ENCODE data around the gene THEMIS.
"Not testable (repeated sequence)": the region's sequence is repeated elsewhere in the genome, so short reads cannot be mapped to it uniquely, and the experiment has no call there.

THEMIS gene

DNA sequence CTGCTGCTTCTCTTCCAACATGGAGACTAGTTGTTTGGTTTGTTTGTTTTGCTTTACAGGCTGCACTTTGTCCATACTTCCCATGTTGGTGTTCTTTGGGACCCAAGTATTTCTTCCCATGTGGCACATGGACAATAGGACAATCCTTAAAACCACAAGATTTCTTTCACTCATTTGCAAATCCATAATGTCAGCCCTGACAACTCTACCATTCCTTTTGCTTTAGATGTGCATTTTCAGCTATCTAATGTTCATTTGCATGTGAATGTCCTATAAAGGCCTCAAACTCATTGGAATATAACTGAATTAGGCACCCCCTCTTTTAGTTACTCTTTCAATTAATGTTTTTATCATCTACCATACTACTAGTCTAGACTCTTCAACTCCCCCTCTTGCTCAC is 16.7 kb downstream of the THEMIS start:
- Histone ChIP-seq H3K27ac (replicated peaks) (no peak overlapping the region), H3K27me3 (ENCODE audit: insufficient read depth, poor library complexity, severe bottlenecking) (no peaks in the 10 kb centered on the region), H3K4me3 (replicated peaks; ENCODE audit: insufficient read depth, low read length) (no peak overlapping the region)
- DNase-seq (ENCODE audit: low read depth in 1 of 2, low spot score in 1 of 2), result no peak
- TF ChIP-seq POLR2AphosphoS5 (IDR thresholded peaks at IDR 0.05; ENCODE audit: low read depth) (no peak), SPI1 (IDR thresholded peaks at IDR 0.05; ENCODE audit: borderline replicate concordance, low read depth) (no peak), GABPA (IDR thresholded peaks at IDR 0.05; ENCODE audit: low read depth) (no peak), REST (IDR thresholded peaks at IDR 0.05; ENCODE audit: insufficient replicate concordance, low read depth) (no peak)
- TF ChIP-seq, protein P1, sequence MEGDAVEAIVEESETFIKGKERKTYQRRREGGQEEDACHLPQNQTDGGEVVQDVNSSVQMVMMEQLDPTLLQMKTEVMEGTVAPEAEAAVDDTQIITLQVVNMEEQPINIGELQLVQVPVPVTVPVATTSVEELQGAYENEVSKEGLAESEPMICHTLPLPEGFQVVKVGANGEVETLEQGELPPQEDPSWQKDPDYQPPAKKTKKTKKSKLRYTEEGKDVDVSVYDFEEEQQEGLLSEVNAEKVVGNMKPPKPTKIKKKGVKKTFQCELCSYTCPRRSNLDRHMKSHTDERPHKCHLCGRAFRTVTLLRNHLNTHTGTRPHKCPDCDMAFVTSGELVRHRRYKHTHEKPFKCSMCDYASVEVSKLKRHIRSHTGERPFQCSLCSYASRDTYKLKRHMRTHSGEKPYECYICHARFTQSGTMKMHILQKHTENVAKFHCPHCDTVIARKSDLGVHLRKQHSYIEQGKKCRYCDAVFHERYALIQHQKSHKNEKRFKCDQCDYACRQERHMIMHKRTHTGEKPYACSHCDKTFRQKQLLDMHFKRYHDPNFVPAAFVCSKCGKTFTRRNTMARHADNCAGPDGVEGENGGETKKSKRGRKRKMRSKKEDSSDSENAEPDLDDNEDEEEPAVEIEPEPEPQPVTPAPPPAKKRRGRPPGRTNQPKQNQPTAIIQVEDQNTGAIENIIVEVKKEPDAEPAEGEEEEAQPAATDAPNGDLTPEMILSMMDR (IDR thresholded peaks at IDR 0.05; ENCODE audit: insufficient read depth, low read length), result no peak

DNA sequence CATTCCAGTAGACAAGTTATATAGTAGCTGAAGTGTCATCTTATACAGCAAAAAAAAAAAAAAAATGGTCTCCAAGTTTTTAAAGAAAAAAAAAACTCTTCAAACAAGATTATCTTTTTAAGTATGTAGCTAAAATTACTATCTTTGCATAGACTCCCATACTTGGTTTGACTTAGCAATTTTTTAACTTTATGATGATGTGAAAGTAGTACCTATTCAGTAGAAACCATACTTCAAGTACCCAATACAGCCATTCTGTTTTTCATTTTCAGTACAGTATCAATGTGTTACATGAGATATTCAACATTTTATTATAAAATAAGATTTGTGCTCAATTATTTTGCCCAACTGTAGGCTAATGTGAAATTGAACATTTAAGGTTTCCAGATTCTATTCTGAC is 18.9 kb downstream of the THEMIS start:
- DNase-seq (ENCODE audit: low read depth in 1 of 2, low spot score in 1 of 2); H3K27ac ChIP-seq (replicated peaks); H3K4me3 ChIP-seq (replicated peaks; ENCODE audit: insufficient read depth, low read length); H3K27me3 ChIP-seq (ENCODE audit: insufficient read depth, poor library complexity, severe bottlenecking): not testable (repeated sequence)

DNA sequence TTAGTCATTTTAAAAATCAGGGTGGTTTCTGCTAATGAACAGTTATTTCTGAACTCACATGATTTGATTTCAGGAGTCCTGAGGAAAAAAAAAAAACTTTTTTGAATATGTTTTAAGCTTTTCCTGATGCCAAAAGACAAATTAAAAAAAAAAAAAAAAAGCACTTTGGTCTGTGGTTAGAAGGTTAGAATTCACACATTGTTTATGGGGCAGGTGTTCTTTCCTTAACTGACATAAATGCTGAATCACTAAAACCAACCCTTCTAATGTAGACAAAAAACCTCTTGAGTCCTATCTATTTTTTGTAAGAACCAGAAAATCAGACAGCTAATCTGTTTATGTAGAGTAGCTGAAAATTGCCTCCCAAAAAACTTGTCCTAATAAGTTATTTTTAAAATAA is 20.4 kb downstream of the THEMIS start:
- no peak for DNase-seq (ENCODE audit: low read depth in 1 of 2, low spot score in 1 of 2)
- TF ChIP-seq POLR2AphosphoS5 (IDR thresholded peaks at IDR 0.05; ENCODE audit: low read depth) (no peak), REST (IDR thresholded peaks at IDR 0.05; ENCODE audit: insufficient replicate concordance, low read depth) (no peak), GABPA (IDR thresholded peaks at IDR 0.05; ENCODE audit: low read depth) (no peak), SPI1 (IDR thresholded peaks at IDR 0.05; ENCODE audit: borderline replicate concordance, low read depth) (no peak)
- TF ChIP-seq, protein P1 (IDR thresholded peaks at IDR 0.05; ENCODE audit: insufficient read depth, low read length), result no peak
- no peak overlapping the region for H3K27ac ChIP-seq (replicated peaks)
- peaks cover 4% of the 10 kb centered on the region for H3K27me3 ChIP-seq (ENCODE audit: insufficient read depth, poor library complexity, severe bottlenecking)
- no peak overlapping the region for H3K4me3 ChIP-seq (replicated peaks; ENCODE audit: insufficient read depth, low read length)

- H3K4me3 ChIP-seq (replicated peaks; ENCODE audit: insufficient read depth, low read length), result no peak overlapping the region
- H3K27ac ChIP-seq (replicated peaks), result no peak overlapping the region
- no peak for DNase-seq (ENCODE audit: low read depth in 1 of 2, low spot score in 1 of 2)
- no peak for TF ChIP-seq GABPA (IDR thresholded peaks at IDR 0.05; ENCODE audit: low read depth)
- TF ChIP-seq REST (IDR thresholded peaks at IDR 0.05; ENCODE audit: insufficient replicate concordance, low read depth), result no peak
- TF ChIP-seq SPI1 (IDR thresholded peaks at IDR 0.05; ENCODE audit: borderline replicate concordance, low read depth), result no peak
- TF ChIP-seq, protein P1 (IDR thresholded peaks at IDR 0.05; ENCODE audit: insufficient read depth, low read length), result no peak
- no peak for TF ChIP-seq POLR2AphosphoS5 (IDR thresholded peaks at IDR 0.05; ENCODE audit: low read depth)
- peaks cover 4% of the 10 kb centered on the region for H3K27me3 ChIP-seq (ENCODE audit: insufficient read depth, poor library complexity, severe bottlenecking)
Measured at GRCh38 chr6:127879685-127880084, 21.2 kb downstream of the THEMIS start.

Measured in HL-60 (cell line).